Testis (tissue), 2 donors: ENCODE measurements around the gene AUTS2.

Experiments
- CTCF ChIP-seq, 3 experiments: fragments of 450-650 bp in 2 of 3; fragments of 200-600 bp in 1 of 3; sonication (generic) in 1 of 3; IDR thresholded peaks; one replicate each; pipeline ENCODE4 v1.5.1; 2016 to 2019; ENCODE audit warnings: antibody characterized with exemption in 3 of 3, mild to moderate bottlenecking in 2 of 3, moderate library complexity in 1 of 3
- POLR2A ChIP-seq: fragments of 450-650 bp; IDR thresholded peaks from one replicate; pipeline ENCODE4 v1.6.1; 2017; ENCODE audit warnings: antibody characterized with exemption, mild to moderate bottlenecking, moderate library complexity

DNA sequence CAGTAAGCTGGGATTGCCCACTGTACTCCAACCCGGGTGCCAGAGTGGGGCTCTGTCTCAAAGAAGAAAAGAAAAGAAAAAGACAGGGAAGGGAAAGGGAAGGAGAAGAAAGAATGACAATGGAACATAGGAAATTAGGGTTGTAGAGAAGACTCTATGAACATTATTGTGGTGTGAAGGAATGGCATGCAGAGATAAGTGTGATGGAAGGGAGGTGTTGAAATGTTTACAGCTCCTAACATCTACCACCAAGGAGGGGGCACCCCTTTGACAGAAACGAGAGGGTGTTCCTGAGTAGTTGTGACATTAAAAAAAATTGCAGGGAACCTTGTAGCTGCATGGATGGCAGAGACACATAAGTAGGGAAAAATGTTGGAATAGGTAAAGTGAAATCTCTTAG lies 27.5 kb downstream of the AUTS2 start:
- TF ChIP-seq CTCF (IDR thresholded peaks at IDR 0.05) (no peak), POLR2A (no peak)
